ENCODE results near the gene TNNI3.

GRCh38 chr19:55188625-55189024, 31.1 kb upstream of the TNNI3 start:
- no peak for TF ChIP-seq RFX5 (IDR thresholded peaks at IDR 0.05; ENCODE audit: low read length)
- no peak for TF ChIP-seq CTCF (IDR thresholded peaks at IDR 0.05)
- TF ChIP-seq YY1 (IDR thresholded peaks at IDR 0.05; ENCODE audit: low read depth): no peak
- TF ChIP-seq MXI1 (IDR thresholded peaks at IDR 0.05; ENCODE audit: low read depth, low read length): no peak
- no peak for TF ChIP-seq REST (IDR thresholded peaks at IDR 0.05; ENCODE audit: low read depth, low read length)
- no peak for TF ChIP-seq USF2 (IDR thresholded peaks at IDR 0.05; ENCODE audit: borderline replicate concordance, low read depth, low read length)
- no peak for TF ChIP-seq MAX (IDR thresholded peaks at IDR 0.05; ENCODE audit: low read depth)
- no peak for TF ChIP-seq NRF1 (IDR thresholded peaks at IDR 0.05; ENCODE audit: low read depth, low read length)

All from SK-N-SH (cell line).